HG03460 (cell line): Measurements from ENCODE around the gene PHF21A.

Experiments
- ATAC-seq: cut with Tn5 transposase; IDR thresholded peaks from one replicate; pipeline ENCODE4 v1.9.1; 2021; ENCODE audit not compliant: unreplicated experiment

Gene PHF21A

GRCh38 chr11:45886816-45887520 is 234.3 kb downstream of the PHF21A start:
- ATAC-seq, result no peak

DNA sequence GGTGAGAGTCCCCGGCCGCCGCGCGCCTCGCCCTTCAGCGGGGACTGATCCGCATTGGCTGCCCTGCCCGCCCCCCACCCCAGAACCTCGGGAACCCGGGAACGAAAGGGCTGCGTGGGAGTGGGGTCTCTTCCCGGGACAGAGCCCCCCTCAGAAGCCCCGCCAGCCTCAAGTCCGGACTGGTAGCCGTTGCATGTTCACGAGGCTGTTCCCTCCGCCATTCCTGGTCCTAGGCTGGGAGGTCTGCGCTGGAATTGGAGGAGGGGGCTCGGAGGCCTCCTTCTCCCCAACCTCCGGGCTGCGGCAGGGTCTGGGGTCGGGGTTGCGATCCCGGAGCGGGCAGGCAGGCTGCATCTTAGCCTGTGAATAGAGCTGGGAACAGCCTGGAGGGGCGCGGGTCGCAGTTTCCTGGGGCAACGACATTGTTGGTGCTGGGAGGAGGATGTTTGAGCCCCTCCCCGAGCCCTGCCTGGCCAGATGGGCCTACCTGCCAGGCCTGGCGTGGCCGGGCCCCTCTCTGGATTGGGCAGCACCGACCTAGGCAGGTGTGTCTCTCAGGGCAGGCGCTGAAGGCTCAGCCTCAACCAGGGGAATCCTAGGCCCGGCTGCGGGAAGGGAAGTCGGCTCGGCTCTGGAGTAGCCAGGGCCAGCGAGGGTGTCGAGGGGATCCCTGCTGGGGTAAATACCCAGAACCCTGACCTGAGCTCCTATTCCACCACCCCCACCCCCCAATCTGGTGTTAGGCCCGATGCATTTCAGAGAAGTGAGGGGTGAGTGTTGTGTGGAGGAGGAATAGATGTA is 235.1 kb downstream of the PHF21A start:
- no peak for ATAC-seq

- peak; percentile 66 for ATAC-seq
Measured at GRCh38 chr11:45885274-45885920, 235.9 kb downstream of the PHF21A start, which contains the start of gene MAPK8IP1. TSS of gene MAPK8IP1 (plus strand) at chr11:45885651. CDS start at chr11:45885821, 170 bp downstream.

- ATAC-seq, result no peak
Measured at GRCh38 chr11:45884596-45885185, 236.6 kb downstream of the PHF21A start.
